Thyroid gland (tissue), 4 donors: ENCODE results near the gene SLC6A9.

Experiments used
- POLR2A ChIP-seq, 2 donors: fragments of 450-650 bp; IDR thresholded peaks; one replicate each; pipeline ENCODE4 v1.6.1; 2017; ENCODE audit warnings: antibody characterized with exemption in 2 of 2, mild to moderate bottlenecking in 2 of 2, moderate library complexity in 1 of 2
- TF ChIP-seq, protein P1 (sequence below), 6 experiments: fragments of 200-600 bp in 3 of 6; fragments of 450-650 bp in 3 of 6; sonication (generic) in 3 of 6; IDR thresholded peaks; one replicate each; pipeline ENCODE4 v1.5.1; 2016 to 2019; ENCODE audit warnings: antibody characterized with exemption in 6 of 6, mild to moderate bottlenecking in 2 of 6, inconsistent platforms in 1 of 6, moderate library complexity in 1 of 6

- TF ChIP-seq, protein P1, sequence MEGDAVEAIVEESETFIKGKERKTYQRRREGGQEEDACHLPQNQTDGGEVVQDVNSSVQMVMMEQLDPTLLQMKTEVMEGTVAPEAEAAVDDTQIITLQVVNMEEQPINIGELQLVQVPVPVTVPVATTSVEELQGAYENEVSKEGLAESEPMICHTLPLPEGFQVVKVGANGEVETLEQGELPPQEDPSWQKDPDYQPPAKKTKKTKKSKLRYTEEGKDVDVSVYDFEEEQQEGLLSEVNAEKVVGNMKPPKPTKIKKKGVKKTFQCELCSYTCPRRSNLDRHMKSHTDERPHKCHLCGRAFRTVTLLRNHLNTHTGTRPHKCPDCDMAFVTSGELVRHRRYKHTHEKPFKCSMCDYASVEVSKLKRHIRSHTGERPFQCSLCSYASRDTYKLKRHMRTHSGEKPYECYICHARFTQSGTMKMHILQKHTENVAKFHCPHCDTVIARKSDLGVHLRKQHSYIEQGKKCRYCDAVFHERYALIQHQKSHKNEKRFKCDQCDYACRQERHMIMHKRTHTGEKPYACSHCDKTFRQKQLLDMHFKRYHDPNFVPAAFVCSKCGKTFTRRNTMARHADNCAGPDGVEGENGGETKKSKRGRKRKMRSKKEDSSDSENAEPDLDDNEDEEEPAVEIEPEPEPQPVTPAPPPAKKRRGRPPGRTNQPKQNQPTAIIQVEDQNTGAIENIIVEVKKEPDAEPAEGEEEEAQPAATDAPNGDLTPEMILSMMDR (IDR thresholded peaks at IDR 0.05), result no peak
- TF ChIP-seq POLR2A (IDR thresholded peaks at IDR 0.05), result no peak
These were observed 38.8 kb downstream of the SLC6A9 start for GRCh38 chr1:43992232-43992995.
